Peyer's patch (tissue), 4 donors: Measurements from ENCODE around the gene CCDC83.
"Not testable (repeated sequence)": the region's sequence is repeated elsewhere in the genome, so short reads cannot be mapped to it uniquely, and the experiment has no call there.

Source experiments
- POLR2A ChIP-seq, 2 donors: fragments of 450-650 bp; IDR thresholded peaks; one replicate each; pipeline ENCODE4 v1.5.1; 2017; ENCODE audit warnings: antibody characterized with exemption in 2 of 2, mild to moderate bottlenecking in 2 of 2, moderate library complexity in 2 of 2
- TF ChIP-seq, protein P1 (sequence below), 6 experiments: fragments of 450-650 bp in 4 of 6; fragments of 200-600 bp in 2 of 6; sonication (generic) in 1 of 6; IDR thresholded peaks; one replicate each; pipeline ENCODE4 v1.5.1; 2017 to 2019; ENCODE audit warnings: antibody characterized with exemption in 6 of 6, mild to moderate bottlenecking in 3 of 6, moderate library complexity in 1 of 6

DNA sequence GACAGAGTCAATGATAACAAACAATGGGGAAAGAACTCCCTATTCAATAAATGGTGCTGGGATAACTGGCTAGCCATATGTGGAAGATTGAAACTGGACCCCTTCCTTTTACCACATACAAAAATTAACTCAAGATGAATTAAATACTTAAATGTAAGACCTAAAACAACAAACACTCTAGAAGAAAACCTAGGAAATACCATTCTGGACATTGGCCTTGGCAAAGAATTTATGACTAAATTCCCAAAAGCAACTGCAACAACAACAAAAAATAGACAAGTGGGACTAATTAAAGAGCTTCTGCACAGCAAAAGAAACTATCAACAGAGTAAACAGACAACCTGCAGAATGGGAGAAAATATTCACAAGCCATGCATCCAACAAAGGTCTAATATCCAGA is 4.4 kb downstream of the CCDC83 start:
- TF ChIP-seq, protein P1, sequence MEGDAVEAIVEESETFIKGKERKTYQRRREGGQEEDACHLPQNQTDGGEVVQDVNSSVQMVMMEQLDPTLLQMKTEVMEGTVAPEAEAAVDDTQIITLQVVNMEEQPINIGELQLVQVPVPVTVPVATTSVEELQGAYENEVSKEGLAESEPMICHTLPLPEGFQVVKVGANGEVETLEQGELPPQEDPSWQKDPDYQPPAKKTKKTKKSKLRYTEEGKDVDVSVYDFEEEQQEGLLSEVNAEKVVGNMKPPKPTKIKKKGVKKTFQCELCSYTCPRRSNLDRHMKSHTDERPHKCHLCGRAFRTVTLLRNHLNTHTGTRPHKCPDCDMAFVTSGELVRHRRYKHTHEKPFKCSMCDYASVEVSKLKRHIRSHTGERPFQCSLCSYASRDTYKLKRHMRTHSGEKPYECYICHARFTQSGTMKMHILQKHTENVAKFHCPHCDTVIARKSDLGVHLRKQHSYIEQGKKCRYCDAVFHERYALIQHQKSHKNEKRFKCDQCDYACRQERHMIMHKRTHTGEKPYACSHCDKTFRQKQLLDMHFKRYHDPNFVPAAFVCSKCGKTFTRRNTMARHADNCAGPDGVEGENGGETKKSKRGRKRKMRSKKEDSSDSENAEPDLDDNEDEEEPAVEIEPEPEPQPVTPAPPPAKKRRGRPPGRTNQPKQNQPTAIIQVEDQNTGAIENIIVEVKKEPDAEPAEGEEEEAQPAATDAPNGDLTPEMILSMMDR (IDR thresholded peaks at IDR 0.05) = not testable (repeated sequence)
- TF ChIP-seq POLR2A (IDR thresholded peaks at IDR 0.05) = not testable (repeated sequence)
